UCSD-AML1 (cell line): ENCODE data around the gene GULP1.

Source experiments
- DNase-seq: peaks from one replicate; lab custom pipeline; 2025; ENCODE audit not compliant: unreplicated experiment; lab: John Stamatoyannopoulos, UW

The GULP1 gene

DNA sequence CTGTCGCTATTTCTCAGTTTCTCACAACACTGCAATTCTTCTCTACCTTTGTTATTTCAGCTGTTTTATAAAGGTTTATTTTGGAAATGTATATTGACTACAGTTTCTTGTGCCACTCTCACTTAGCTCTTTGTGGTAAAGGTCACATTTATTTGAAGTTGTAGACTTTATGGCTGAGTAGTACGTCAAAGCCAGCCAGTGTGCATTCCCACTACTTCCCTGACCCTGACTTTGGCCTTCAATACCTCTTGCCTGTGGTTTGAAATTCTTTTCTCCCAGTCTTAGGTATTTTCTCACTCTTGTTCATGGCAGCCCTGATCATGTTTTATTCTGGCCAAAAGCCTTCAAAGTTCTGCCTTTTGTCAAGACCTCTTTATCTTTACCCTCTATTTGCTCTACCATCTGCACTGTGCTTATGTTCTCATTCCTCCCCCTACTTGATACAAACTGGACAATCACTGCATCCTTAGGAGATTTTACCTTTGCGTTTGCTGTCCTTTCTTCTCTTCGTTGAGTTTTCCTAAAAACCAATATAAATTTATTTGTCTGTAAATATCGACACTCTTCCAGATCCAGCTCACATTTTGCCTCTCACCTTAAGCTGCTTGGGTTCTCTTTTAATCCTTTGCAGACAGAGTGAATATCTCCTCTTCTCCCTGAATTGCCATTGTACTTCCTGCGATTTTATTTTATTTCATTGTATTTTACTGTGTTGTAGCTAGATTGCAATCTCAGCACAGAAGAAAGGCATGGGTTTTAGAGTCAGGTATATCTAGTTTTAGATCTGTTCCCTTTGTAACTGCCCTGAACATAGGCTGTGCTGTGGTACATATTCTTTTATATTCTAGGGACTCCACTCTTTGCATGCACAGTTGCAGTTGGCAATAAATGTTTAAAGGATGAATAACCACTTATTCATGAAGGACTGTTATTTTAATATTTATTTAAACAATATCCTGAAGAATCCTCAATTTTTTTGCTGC lies 31.2 kb downstream of the GULP1 start:
- DNase-seq = no peak

DNA sequence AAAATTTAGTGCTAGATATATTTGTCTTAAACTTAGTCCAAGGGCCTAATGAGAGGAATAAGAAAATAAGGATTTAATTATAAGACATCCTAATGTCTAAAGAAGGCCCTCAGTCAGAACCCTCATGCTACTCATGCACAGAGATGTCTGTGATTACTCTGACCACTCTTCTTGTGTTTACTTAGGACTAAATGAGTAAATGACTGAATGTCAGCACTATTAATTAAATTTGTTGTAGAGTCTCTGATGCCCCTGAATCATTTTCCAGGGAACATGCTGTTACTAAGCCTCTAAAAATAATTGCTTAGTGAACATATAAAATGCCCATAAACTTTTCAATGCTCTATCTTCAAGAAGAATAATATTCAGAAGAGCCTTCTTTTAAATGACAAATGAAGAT lies 32.4 kb downstream of the GULP1 start:
- DNase-seq = no peak

DNA sequence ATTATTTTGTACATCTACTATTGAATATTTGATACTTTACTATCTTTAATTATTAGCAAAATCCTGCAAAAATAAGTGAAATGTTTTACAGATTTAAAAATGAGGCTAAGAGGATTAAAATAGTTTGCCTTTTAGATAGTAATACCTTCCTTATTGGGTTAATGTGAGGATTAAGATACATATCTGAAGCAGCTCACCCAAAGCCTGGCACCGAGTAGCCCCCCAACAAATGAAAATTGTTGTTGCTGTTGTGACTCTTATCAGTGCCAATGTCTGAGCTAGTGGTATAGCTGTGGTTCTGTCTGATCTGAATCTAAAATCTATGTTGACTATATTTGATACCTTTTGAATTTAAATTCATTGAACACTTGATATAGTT lies 34.6 kb downstream of the GULP1 start:
- DNase-seq = no peak

DNA sequence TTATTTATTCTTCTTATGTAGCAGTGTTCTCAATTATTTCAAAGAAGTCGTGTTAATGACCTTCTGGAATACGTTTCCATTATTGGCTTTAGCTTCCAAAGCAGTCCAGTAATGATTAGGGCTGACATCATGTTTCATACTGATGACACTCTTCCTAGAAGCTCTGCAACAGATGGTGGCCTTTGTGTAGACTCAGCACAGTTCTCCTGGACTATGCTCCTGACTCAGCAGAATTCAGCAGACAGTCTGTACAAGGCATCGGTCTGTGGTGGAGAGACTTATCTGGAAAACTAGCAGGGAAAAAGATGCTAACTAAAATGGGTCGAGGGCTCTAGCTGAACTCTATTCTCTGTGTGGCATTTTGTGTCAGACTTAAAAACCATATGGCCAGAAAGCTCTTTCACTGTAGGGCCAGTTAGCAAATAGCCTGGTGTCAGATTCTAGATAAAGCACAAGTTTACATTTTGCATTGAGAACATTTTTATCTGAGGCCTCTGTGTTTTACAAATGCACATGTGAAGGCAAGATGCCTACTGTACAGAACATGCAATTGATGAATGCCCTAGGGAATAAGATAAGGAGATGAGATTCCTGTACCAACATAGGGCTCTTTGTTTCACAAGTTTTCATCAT lies 35.1 kb downstream of the GULP1 start:
- no peak for DNase-seq

DNA sequence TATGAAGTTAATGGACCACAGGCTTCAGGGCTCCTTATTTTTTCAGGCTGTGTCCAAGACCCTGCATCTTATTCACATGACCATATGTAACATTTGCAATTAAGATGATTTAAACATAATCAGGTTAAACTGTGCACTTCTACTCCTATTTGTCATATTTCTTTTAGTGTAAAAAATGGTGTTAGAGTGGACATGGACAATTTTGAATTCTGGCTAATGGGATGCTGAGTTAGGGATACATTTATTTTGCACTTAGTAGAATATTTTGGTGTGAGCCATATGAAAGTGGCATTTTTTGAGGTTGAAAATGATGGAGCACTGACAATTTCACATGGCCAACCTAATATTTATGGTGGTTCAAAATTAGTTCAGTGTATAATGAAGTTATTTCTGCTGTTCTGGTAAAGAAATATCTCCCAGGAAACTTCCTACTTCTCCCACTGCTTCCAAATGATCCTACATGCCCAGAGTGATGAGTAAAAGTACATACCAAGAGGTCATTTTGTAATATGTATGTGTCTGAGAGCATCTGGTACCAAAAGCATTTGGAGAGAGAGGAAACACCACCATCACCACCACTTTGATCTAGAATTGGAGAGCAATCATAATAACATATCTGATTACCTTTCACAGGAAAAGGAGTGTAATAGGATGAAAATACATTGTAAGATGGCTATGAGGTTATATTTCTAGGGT lies 36.0 kb downstream of the GULP1 start:
- no peak for DNase-seq

DNA sequence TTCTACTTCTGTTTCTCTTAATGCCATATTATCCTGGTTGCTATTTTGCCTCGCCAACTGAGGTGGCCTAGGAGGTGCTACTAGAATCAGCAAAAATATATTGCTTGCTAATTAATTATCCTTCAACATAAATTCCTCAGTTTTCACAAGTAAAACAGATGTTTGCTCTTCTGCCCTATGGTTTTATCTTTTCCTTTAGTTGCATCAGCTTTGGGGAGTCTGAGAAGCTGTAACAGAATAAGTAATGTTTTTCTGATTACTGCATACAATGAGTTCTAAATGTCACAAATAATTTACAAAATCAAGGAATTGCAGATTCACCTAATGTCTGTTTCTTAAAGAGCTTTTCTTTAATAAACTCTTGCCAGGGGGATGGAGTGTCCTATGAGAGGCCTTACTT lies 36.7 kb downstream of the GULP1 start:
- DNase-seq = no peak

DNA sequence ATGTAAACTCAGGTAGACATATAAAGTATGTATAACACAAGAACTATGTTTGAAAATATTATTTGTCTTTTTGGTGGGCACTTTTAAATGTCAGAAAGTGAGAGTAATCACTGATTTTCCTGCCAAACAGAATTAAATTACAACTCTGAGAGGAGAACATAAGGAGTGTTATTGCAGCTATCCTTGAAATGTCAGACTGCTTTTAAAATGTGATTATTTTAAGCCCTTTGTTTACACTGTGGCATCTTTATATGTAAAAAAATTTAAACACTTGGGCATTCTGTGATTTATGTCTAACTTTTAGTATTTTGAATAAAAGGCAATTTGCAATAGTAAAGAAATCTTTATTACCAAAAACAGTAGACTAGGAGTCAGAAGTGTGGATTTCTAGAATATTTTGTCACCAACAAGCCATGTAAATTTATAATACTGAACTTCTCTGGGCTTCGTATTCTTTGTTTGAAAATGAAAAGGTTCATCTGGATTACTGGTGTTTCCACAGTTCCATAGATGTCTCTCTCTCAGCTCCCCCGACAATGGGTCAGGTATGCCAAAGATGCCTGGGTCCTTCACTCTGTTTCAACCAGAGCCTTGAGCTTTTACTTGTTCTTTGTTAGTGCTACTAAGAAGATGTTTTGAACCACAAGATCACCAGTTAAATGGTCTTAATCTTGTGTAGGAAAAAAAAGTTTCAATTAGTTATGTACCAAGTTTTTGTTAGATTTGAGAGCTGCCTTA lies 38.8 kb downstream of the GULP1 start:
- DNase-seq = no peak

DNA sequence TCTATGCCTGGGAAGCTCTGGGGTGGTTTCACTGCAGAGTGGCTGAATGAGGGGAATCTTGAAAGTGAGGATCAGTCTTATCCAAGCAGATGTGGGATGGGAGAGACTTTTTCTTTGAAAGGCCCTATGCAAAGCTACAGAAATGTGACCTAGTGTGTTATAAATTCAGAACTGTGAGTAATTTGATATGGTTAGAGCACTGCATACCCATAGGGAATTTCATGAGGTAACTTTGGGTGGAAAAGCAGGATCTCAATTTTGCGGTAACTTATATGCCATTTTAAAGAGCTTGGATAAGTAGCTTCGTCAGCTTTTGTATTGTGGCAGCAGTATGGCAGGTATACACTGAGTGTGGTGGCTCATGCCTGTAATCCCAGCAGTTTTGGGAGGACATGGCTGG lies 40.9 kb downstream of the GULP1 start:
- no peak for DNase-seq

DNA sequence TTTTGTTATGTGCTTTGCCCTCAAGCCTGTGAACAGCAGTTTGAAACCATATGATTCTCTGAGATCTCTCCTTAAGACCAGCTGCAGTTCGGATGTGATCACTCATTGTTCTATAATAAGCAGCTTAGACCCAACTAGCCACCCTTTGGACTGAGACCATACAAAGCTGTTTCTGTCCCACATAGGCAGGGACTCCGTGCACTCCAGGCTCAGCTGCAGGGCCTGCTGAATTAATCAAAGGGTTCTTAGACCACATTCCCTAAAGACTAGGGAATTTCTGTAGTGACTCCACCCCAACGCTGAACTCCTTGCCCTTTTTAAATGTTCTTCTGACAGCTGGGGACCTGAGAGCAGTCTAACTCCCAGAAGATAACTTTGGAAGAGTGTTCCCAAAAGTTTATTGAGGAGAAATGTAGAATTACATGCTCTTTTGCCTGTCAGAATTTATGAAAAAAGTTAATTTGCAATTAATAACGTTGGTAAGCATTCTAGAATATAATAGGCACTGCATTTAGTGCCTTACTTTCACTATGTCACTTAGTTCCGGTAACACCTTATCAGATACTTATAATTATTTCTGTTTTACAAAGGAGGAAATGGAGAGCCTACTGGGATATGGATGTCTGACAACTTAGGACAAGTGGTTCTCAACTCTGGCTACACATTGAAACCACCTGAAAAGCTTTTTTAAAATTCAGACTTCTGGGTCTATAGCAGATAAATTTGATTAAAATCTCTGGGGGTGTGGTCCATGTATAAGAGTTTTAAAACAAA lies 42.3 kb downstream of the GULP1 start:
- no peak for DNase-seq

DNA sequence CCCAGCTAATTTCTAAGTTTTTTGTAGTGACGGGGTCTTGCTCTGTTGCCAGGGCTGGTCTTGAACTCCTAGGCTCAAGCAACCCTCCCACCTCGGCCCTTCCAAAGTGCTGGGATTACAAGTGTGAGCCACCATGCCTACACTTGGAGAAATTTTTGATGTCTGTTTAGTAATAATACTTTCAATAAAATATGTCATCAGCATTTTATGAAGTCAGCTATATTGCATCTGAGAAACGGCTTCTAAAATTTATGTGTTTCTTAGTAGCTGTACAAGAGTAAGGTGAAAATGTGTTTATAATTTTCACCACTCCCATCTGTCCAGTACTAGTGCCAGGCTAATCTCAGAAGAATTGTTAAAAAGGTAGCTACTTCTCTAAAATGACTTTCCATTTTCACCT lies 46.8 kb downstream of the GULP1 start:
- DNase-seq = no peak

DNA sequence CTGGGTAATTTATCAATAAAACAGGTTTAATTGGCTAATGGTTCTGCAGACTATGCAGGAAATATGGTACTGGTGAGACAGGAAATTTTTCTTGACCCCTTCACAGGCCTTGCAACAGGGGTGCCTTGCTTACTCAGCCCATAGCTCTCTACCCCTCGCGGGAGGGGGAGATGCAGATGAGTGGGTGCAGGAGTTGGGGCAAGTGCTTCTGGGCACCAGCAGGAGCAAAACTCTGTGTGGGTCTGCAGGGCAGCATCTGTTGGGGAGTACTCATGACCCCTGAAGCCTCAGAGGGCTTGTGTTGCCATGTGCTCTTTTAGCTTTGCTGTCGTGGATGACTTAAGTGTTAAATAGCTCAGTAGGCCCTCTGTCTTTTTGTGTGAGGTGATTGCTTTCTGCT lies 48.6 kb downstream of the GULP1 start:
- DNase-seq = no peak

DNA sequence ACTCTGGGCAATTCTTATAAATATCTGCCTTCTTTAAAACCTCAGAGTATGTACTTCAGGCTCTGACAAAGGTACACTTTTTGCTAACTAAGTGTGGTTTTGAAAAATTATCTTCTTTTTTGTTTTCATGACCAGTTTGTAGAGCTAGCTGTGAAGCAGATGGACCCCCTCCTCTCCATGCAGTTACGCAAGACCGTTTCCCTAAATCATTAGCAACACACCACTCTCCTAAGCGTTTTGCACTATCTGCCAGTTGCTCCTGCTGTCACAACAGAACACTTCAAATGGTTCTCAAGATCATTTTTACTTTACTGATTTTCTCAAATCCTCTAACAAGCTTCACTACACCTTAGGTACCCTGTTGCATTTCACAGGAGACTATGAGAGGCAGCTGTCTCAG lies 53.3 kb downstream of the GULP1 start:
- no peak for DNase-seq

DNA sequence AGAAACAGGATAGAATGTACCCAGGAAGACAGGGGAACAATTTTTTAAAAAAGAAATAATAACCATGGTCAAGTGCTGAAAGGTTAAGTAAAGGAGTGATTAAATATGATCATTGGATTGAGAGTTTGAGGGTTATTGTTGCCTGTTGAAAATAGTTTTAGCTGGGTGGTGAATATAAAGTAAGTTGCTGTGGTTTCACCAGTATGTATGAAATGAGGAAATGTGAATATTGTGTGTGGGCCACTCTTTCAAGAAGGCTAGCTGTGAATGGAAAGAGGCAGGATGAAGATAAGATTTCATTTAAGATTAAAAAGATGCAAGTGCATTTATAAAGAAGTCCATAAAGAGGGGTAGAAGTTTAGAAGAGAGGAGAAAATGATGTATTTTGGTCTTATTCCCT lies 53.8 kb downstream of the GULP1 start:
- DNase-seq = no peak

DNA sequence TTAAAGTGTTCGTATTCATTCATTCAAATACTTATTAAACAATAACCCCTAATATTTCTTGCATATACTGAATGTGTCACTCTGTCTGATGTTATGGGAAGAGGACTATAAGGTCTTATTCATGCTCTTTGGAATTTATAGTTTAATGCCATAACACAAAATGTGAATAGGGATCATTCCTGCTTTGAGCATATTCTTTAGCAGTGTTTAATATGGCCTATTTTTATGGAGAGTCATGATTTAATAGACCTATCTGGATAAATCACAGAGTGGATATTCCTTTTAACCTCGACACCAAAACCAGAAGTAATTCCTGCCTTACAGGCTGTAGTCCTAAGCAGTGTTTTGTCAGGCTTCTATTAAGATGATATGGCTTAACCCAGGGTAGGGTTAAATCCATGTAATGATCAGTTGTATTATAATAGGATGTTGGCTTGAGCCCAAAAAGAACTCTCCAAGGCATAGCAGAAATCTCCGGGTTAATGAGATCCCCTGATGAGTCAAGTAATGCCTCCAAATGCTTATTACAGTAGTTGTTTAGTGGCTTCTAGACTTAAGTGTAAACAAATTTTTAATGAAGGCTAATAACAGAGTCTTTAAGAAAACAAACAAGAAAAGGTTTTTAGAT lies 54.3 kb downstream of the GULP1 start:
- DNase-seq = no peak

DNA sequence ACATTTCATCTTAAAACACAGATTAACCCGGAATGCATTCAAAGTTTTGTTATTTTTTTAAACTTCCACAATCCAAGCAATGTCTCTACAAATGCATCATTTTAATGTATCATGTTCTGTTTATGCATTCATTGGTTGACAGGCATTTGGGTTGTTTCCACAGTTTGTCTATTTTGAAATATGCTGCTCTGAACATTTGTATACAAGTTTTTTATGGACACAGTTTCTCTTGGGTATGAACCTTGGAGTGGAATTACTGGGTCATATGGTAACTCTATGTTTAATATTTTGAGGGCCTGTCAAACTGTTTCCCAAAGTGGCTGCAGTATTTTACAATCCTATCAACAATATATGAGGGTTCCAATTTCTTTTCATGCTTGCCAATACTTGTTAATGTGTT lies 57.3 kb downstream of the GULP1 start:
- no peak for DNase-seq

DNA sequence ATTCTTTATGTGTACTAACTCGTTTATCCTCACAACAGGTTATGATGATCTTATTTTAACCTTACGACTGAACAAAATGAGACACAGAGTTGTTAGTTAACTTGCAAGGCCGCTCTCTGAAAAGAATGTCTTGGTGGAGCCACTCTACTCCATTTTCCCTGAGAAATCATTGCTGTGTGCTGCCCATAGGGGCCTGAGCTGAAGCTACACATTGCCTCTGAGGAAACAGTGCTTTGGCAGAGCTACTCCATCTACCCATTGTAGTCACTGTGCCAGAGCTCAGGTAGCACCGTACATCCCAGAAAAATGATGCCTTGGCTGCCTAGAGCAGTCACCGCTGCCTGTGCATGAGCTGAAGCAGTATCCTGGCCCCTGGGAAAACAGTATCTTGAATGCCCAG lies 61.6 kb downstream of the GULP1 start:
- DNase-seq = no peak

DNA sequence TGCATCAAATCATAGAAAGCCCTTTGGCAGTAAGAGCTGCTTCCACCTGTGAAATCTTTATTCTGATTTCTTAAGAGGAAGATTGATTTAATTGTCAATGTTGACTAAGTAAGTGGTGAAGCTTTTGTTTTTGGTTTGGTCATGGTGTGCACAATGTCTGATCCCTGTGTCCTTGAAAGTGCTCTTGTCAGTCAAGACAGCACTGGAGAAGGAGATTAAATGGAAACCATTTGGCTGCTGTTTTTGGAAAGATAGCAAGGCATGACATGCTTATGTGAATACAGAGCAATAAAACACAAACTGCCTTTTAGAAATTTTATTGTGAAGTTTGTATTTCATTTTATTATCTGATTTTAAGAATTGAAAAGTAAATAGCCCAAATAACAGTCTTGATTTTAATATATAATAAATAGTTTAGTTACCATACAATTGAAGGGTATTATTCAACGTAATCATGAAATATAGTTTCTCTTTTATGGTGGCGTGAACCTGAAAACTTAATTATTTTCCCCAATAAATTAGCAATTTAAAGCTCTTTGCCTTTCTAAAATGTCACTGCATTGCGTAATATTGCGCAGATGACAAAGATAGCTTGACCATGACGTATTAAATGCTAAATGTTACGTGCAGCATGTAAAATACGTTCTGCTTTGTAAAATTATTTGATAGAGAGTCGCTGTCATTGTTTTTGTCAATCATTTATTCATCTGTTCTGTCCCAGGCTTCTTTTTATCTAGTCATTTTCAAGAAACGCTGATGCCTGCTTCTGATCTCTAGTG lies 69.0 kb downstream of the GULP1 start:
- DNase-seq = no peak

DNA sequence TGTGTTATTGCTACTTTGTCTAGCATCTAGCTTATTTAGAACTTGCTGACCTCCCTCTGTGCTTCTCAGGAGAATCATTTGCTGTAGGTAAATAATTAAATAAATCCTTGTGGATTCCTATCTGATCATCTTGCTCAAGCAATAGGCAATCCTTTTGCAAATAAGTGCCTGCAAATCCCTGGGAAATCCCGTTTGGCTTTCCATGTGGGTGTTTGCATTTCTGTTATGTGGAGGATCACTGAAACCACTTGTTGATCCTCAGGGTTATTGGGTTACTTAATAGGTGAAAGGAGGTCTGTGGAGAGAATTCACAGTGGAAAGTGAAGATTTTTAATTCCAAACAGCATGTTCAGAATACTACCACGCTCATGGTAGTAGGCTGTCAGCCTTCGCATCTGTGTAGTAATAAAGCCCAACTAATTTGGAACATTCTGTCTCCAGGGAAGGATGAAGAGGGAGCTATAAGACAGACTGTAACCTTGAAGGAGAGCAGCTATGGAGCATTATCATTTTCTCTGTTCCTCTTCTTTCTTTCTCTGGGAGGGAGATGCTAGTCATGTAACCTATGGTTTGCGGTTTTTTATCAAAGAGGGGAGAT lies 72.5 kb downstream of the GULP1 start:
- DNase-seq = no peak

DNA sequence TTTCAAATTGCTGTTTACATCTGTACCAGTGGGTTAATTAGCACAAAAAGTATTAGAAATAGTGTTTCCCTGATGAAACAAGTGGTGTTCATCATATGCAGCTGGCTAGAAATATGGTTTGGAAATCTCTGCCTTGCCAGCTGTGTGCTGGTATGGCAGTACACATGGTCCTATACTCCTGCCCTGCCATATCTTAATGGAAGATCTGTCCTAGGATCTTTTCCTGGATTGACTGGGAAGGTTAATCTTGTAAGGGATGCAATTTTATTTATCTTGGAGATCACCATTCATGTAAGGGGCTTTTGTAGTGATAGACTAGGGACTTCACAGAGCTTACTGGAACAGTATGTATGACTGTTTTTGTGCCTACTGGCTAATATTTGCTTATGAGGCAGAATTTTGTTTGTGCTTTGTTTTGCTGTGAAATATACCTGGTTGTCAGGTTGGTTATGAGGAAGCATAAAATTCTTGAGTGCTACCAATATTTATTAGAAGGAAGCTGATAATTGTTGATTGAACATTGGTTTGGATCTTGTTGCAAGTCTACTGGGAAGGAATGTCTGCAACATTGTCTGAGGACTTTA lies 73.5 kb downstream of the GULP1 start:
- DNase-seq = no peak
